GM12878 (cell line): Measurements from ENCODE around the gene DNASE2. TPM values are rescaled to one million over a fixed set of nuclear protein-coding genes. Genes with fewer than 3 reads are reported as not detected.
A peak's percentile ranks its signal among the peaks of the same experiment; 100 is the strongest.
"Not testable (repeated sequence)": the region's sequence is repeated elsewhere in the genome, so short reads cannot be mapped to it uniquely, and the experiment has no call there.

ENCODE experiments used
- ATAC-seq: fragments of 200-7000 bp; cut with Tn5 transposase; 3 replicates; pipeline ENCODE4 v1.9.1; 2020; ENCODE audit warnings: mild to moderate bottlenecking, moderate library complexity
- BruUV-seq: library from RNA; stranded (reverse); fragments of 400-500 nt; replicated peaks from 2 replicates; lab custom pipeline; 2021; lab: Mats Ljungman, UMichigan
- CTCF ChIA-PET: fragments of 300-600 bp; sonication (Branson Sonifier 250); formaldehyde crosslinking; extraction: SDS; loops from one replicate; lab custom pipeline; 2021; ENCODE audit warnings: inconsistent platforms; lab: Yijun Ruan, JAX
- POLR2A ChIA-PET: fragments of 350-600 bp; formaldehyde crosslinking; extraction: SDS; loops from one replicate; lab custom pipeline; 2021; ENCODE audit warnings: inconsistent platforms; lab: Charles Lee
- RAD21 ChIA-PET: fragments of 300-600 bp; sonication (Branson Sonifier 250); formaldehyde crosslinking; loops from one replicate; lab custom pipeline; 2023; ENCODE audit warnings: antibody characterized with exemption; ENCODE audit not compliant: unreplicated experiment; lab: Charles Lee
- SMC1A ChIA-PET: fragments of 300-600 bp; sonication (Branson Sonifier 250); formaldehyde crosslinking; loops from one replicate; lab custom pipeline; 2023; ENCODE audit not compliant: unreplicated experiment, uncharacterized antibody; lab: Charles Lee
- DNase-seq: peaks from one replicate; pipeline ENCODE4 v3.0.0-alpha.2; 2011; ENCODE audit warnings: low read depth, low spot score
- FAIRE-seq: peaks from 3 replicates; lab custom pipeline; 2011; peaks lifted over from hg19 to GRCh38; lab: Jason Lieb, UNC
- H2AFZ ChIP-seq: 2 replicates; pipeline ENCODE4 v1.6.0; 2011; ENCODE audit warnings: low read depth, low read length, control low read depth; ENCODE audit not compliant: control insufficient read depth
- H3K27ac ChIP-seq: 2 replicates; pipeline ENCODE4 v1.5.1; 2011; ENCODE audit warnings: control low read depth; ENCODE audit not compliant: control insufficient read depth, insufficient read depth
- H3K27me3 ChIP-seq, 2 experiments: replicated peaks in 1 of 2; 2 replicates each; pipeline versions ENCODE4 v1.6.0 to v1.6.1; 2011; ENCODE audit warnings: low read length in 1 of 2; ENCODE audit not compliant: control insufficient read depth in 2 of 2, insufficient read depth in 2 of 2
- H3K36me3 ChIP-seq, 2 experiments: 2 replicates each; pipeline ENCODE4 v1.5.1; 2011; ENCODE audit warnings: low read length in 1 of 2; ENCODE audit not compliant: control insufficient read depth in 2 of 2, insufficient read depth in 2 of 2
- H3K4me1 ChIP-seq: 2 replicates; pipeline ENCODE4 v1.6.1; 2011; ENCODE audit warnings: mild to moderate bottlenecking, low read length, moderate library complexity, mixed read lengths; ENCODE audit not compliant: control insufficient read depth, insufficient read depth
- H3K4me2 ChIP-seq: 2 replicates; pipeline ENCODE4 v1.6.0; 2011; ENCODE audit warnings: control low read depth; ENCODE audit not compliant: control insufficient read depth, insufficient read depth
- H3K4me3 ChIP-seq: fragments of 200-600 bp; sonication (generic); 2 replicates; pipeline ENCODE4 v1.5.1; 2016
- H3K79me2 ChIP-seq: 2 replicates; pipeline ENCODE4 v1.6.0; 2011; ENCODE audit warnings: low read length; ENCODE audit not compliant: control insufficient read depth, insufficient read depth
- H3K9ac ChIP-seq: 2 replicates; pipeline ENCODE4 v1.8.0; 2011; ENCODE audit warnings: low read length, control low read depth, mixed read lengths; ENCODE audit not compliant: control insufficient read depth, insufficient read depth
- H3K9me3 ChIP-seq: replicated peaks from 3 replicates; pipeline ENCODE4 v1.5.1; 2011; ENCODE audit warnings: mild to moderate bottlenecking, low read length; ENCODE audit not compliant: control insufficient read depth, insufficient read depth
- H4K20me1 ChIP-seq: 2 replicates; pipeline ENCODE4 v1.6.0; 2011; ENCODE audit not compliant: control insufficient read depth, insufficient read depth
- FOXK2 ChIP-seq: fragments of 450-650 bp; IDR thresholded peaks from 2 replicates; pipeline ENCODE4 v1.6.1; 2017; ENCODE audit warnings: mild to moderate bottlenecking, moderate library complexity
- HDGF ChIP-seq: fragments of 450-650 bp; IDR thresholded peaks from 2 replicates; pipeline ENCODE4 v1.6.1; 2016; ENCODE audit warnings: antibody characterized with exemption
- MEF2B ChIP-seq: fragments of 450-650 bp; IDR thresholded peaks from 2 replicates; pipeline ENCODE4 v1.6.1; 2018; ENCODE audit warnings: mild to moderate bottlenecking, moderate library complexity; ENCODE audit not compliant: partially characterized antibody, poor library complexity, severe bottlenecking
- NBN ChIP-seq: fragments of 450-650 bp; IDR thresholded peaks from 2 replicates; pipeline ENCODE4 v1.6.1; 2016
- PAX8 ChIP-seq: fragments of 450-650 bp; IDR thresholded peaks from 2 replicates; pipeline ENCODE4 v1.6.1; 2017; ENCODE audit warnings: mild to moderate bottlenecking, moderate library complexity
- SIN3A ChIP-seq: IDR thresholded peaks from 2 replicates; pipeline ENCODE4 v1.6.1; 2012; ENCODE audit warnings: low read depth, low read length, improper control_type of control experiment
- WGBS: methylation state at CpG from one replicate; pipeline ENCODE4 v1.1.6; 2016; ENCODE audit warnings: low lambda C conversion rate; ENCODE audit not compliant: insufficient replicate concordance, insufficient coverage; ENCODE audit errors: missing lambda C conversion rate; 5-methylcytosine and 5-hydroxymethylcytosine counted together
- in situ Hi-C: fragments of 300-500 bp; cut with MboI; formaldehyde crosslinking; loops from 9 replicates; pipeline ENCODE4 v1.14.3; 2018; ENCODE audit warnings: mixed read lengths
- intact Hi-C: fragments of 100-400 bp; cut with micrococcal nuclease; formaldehyde crosslinking; loops from one replicate; pipeline ENCODE4 v1.14.2; 2022; ENCODE audit not compliant: unreplicated experiment
- polyA plus RNA-seq, 11 experiments: library from polyadenylated mRNA; depleted of rRNA in 4 of 11; unstranded in 6 of 11; stranded (reverse) in 5 of 11; fragments of >200 nt; fragmentation: Nextera tagmentation in 4 of 11; fragmentation: Illumina TruSeq in 1 of 11; extraction: Ambion mirVana in 4 of 11; extraction: Trizol in 1 of 11; gene quantifications; 1 replicate in 1 of 11; 2 replicates in 10 of 11; pipeline versions ENCODE4 v1.2.1 to v1.2.3, GENCODE V29; 2011 to 2016; ENCODE audit warnings: inconsistent platforms in 2 of 11, missing spikeins in 2 of 11, low read depth in 1 of 11
- total RNA-seq, 4 experiments: library from RNA; depleted of rRNA in 3 of 4; stranded (reverse); fragments of >200 nt in 3 of 4; fragmentation: Illumina TruSeq in 1 of 4; extraction: Trizol in 1 of 4; gene quantifications; 2 replicates each; pipeline versions ENCODE4 v1.2.1 to v1.2.3, GENCODE V29; 2013 to 2021
- TF ChIP-seq, protein P1 (sequence below): fragments of 450-650 bp; IDR thresholded peaks from 2 replicates; pipeline ENCODE4 v1.6.1; 2016; ENCODE audit warnings: mild to moderate bottlenecking
- TF ChIP-seq, protein P2 (sequence below), 3 experiments: IDR thresholded peaks in 2 of 3; conservative IDR thresholded peaks in 1 of 3; 2 replicates each; pipeline ENCODE4 v1.5.1; 2011; ENCODE audit warnings: low read depth in 3 of 3, low read length in 3 of 3, mild to moderate bottlenecking in 3 of 3, control low read depth in 2 of 3, moderate library complexity in 2 of 3, inconsistent platforms in 1 of 3, mixed read lengths in 1 of 3; ENCODE audit not compliant: control insufficient read depth in 2 of 3, insufficient read depth in 1 of 3; ENCODE audit errors: extremely low read depth in 1 of 3
- TF ChIP-seq, protein P3 (sequence below): IDR thresholded peaks from 2 replicates; pipeline ENCODE4 v1.6.1; 2011; ENCODE audit warnings: mild to moderate bottlenecking, low read depth, low read length, moderate library complexity; ENCODE audit not compliant: insufficient replicate concordance

Gene DNASE2
- total and polyA plus RNA-seq, 10 of the 15 experiments (the other 5 are each of a cell fraction or from before 2014, with no cell fraction given), result 4.9 to 32.1 (median 22.0) TPM

DNA sequence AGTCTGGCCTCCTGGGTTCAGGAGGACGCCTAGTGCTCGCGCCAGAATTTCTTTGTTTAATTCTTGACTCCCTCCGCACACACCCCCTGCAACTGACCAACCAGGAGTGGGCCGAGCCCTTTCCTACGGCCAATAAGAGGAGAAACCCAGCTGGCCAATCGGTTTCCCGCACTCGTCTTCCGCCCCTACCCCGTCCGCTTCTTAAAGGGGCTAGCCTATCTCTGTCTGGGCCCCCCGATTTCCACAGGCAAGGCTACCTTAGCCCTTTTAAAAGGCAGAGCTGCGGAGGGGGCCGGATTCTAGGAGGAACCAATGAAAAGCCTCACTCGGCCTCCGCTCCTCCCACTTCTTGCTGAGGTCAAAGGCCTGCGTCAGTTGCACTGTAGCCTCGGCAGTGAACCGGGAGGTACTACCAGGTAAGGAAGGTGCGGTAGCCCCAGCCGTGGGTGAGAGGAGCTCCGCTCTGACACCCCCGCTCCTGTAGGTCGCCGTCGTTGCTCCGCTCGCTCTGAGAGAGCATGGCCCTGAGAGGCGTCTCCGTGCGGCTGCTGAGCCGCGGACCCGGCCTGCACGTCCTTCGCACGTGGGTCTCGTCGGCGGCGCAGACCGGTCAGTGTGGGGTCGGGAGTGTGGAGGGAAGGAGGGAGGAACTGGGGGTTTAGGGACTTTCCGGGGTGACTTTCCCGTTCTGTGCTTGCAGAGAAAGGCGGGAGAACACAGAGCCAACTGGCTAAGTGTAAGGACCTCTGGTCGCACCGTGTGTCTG is 9.7 kb upstream of the DNASE2 start, which contains the start of gene GCDH (continued):
- no peak for TF ChIP-seq PAX8

DNA sequence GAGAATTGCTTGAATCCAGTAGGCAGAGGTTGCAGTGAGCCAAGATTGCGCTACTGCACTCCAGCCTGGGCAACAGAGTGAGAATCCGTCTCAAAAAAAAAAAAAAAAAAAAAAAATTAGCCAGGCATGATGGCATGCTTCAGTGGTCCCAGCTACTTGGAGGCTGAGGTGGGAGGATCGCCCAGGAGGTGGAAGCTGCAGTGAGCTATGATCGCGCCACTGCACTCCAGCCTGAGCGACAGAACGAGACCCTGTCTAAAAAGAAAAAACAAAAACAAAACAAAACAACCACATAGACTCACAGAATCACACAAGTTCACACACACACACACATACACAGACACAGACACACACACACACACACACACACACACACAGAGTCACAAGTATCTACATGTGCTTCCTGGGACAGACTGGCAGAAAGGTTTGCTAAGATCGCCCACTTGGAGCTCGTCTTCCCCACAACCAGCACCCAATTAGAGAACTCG is 9.1 kb upstream of the DNASE2 start:
- H3K79me2 ChIP-seq, H3K4me1 ChIP-seq, FAIRE-seq, H3K27ac ChIP-seq, H3K36me3 ChIP-seq, H3K9ac ChIP-seq, H3K27me3 ChIP-seq, ATAC-seq, H3K9me3 ChIP-seq, in situ Hi-C loops, DNase-seq, BruUV-seq, intact Hi-C loops, H4K20me1 ChIP-seq: not testable (repeated sequence)
- RAD21 ChIA-PET, result interaction anchor here (0.7 to 2.8 kb wide), 14 partner anchors 8 to 171 kb away, joined by 3 to 19 read pairs (median 4); partner anchors contain the start of genes CALR and DNASE2
- 26% methylated on average over 9 of the region's 10 CpGs for WGBS
- POLR2A ChIA-PET, result interaction anchor here (0.7 to 2.6 kb wide), 12 partner anchors 9 to 951 kb away, joined by 3 to 35 read pairs (median 4); partner anchors contain the start of genes DNASE2, FARSA and SYCE2
- Histone ChIP-seq H2AFZ (peak overlapping the region; percentile 79), H3K4me3 (0 out of 2 replicates have a peak overlapping the region, but pooled peaks have one; percentile 14), H3K4me2 (peak overlapping the region; percentile 66)
- peak; percentile 59; the same call in 1 of the 2 replicates for TF ChIP-seq HDGF
- TF ChIP-seq NBN, result peak; percentile 82; the same call in 1 of the 2 replicates
- peak; percentile 73 for TF ChIP-seq MEF2B
- 0 out of 2 replicates have a peak, but pooled peaks have one; percentile 74 for TF ChIP-seq SIN3A
- TF ChIP-seq, protein P1, sequence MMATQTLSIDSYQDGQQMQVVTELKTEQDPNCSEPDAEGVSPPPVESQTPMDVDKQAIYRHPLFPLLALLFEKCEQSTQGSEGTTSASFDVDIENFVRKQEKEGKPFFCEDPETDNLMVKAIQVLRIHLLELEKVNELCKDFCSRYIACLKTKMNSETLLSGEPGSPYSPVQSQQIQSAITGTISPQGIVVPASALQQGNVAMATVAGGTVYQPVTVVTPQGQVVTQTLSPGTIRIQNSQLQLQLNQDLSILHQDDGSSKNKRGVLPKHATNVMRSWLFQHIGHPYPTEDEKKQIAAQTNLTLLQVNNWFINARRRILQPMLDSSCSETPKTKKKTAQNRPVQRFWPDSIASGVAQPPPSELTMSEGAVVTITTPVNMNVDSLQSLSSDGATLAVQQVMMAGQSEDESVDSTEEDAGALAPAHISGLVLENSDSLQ, result peak; percentile 80
- 0 out of 2 replicates have a peak, but pooled peaks have one; percentile 18 for TF ChIP-seq FOXK2
- TF ChIP-seq, protein P2, sequence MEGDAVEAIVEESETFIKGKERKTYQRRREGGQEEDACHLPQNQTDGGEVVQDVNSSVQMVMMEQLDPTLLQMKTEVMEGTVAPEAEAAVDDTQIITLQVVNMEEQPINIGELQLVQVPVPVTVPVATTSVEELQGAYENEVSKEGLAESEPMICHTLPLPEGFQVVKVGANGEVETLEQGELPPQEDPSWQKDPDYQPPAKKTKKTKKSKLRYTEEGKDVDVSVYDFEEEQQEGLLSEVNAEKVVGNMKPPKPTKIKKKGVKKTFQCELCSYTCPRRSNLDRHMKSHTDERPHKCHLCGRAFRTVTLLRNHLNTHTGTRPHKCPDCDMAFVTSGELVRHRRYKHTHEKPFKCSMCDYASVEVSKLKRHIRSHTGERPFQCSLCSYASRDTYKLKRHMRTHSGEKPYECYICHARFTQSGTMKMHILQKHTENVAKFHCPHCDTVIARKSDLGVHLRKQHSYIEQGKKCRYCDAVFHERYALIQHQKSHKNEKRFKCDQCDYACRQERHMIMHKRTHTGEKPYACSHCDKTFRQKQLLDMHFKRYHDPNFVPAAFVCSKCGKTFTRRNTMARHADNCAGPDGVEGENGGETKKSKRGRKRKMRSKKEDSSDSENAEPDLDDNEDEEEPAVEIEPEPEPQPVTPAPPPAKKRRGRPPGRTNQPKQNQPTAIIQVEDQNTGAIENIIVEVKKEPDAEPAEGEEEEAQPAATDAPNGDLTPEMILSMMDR (IDR thresholded peaks at IDR 0.05 in 2 of 3, conservative IDR thresholded peaks at IDR 0.05 in 1 of 3; ENCODE audit: control insufficient read depth in 2 of 3, extremely low read depth in 1 of 3, insufficient read depth in 1 of 3, low read depth in 3 of 3, low read length in 3 of 3), result 0 out of 6 replicates have a peak, but pooled peaks of 1 of the 3 experiments have one; percentile 6
- TF ChIP-seq, protein P3, sequence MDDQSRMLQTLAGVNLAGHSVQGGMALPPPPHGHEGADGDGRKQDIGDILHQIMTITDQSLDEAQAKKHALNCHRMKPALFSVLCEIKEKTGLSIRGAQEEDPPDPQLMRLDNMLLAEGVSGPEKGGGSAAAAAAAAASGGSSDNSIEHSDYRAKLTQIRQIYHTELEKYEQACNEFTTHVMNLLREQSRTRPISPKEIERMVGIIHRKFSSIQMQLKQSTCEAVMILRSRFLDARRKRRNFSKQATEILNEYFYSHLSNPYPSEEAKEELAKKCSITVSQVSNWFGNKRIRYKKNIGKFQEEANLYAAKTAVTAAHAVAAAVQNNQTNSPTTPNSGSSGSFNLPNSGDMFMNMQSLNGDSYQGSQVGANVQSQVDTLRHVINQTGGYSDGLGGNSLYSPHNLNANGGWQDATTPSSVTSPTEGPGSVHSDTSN, result peak; percentile 21
- CTCF ChIA-PET, result interaction anchor here (0.6 to 13.2 kb wide), 13 partner anchors 9 to 1450 kb away, joined by 3 to 182 read pairs (median 5); partner anchors contain the start of genes DNASE2 and FARSA
- SMC1A ChIA-PET, result interaction anchor here (0.8 to 1.7 kb wide), 12 partner anchors 8 to 75 kb away, joined by 3 to 19 read pairs (median 4); partner anchors contain the start of genes CALR, FARSA and GADD45GIP1
